ENCODE data around the gene ARHGEF40.

DNA sequence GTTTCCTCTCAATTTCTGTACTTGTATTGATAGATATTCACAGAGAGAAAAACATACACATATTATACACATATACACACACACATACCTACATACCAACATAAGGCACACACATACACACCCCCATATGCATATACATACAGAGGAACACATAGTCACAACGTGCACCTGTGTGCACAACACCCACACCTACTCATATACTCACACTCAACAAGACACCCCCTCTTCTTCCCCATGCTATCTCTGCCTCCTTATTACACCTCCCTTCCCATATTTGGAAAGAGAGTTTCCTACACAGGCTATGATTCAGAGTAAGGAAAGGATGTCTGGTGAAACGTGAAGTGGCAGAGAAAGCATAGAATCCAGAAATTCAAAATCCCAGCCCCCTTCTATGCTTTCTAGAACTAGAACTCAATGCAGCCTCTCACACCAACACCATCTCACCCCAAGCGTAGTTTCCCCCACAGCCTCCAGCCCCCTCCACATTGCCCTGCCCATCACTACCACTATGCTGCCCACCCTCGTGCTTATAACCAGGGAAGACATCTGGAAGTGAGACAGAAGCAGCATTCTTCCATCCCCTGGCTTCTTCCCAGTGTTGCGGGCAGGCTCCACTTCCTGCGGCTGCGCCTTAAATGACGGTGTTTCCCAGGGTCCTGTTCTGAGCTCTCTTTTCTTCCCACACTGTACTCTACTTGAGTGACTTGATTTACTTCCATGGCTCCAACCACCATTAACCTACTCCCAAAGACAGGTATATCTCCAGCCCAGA lies 10.1 kb upstream of the ARHGEF40 start:
- TF ChIP-seq, protein P1, sequence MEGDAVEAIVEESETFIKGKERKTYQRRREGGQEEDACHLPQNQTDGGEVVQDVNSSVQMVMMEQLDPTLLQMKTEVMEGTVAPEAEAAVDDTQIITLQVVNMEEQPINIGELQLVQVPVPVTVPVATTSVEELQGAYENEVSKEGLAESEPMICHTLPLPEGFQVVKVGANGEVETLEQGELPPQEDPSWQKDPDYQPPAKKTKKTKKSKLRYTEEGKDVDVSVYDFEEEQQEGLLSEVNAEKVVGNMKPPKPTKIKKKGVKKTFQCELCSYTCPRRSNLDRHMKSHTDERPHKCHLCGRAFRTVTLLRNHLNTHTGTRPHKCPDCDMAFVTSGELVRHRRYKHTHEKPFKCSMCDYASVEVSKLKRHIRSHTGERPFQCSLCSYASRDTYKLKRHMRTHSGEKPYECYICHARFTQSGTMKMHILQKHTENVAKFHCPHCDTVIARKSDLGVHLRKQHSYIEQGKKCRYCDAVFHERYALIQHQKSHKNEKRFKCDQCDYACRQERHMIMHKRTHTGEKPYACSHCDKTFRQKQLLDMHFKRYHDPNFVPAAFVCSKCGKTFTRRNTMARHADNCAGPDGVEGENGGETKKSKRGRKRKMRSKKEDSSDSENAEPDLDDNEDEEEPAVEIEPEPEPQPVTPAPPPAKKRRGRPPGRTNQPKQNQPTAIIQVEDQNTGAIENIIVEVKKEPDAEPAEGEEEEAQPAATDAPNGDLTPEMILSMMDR (IDR thresholded peaks at IDR 0.05) = no peak
- TF ChIP-seq EP300 (IDR thresholded peaks at IDR 0.05) = no peak

Measured in tibial nerve (tissue), 4 donors.